Measurements from ENCODE around the gene FOXJ1. TPM values are rescaled to one million over a fixed set of nuclear protein-coding genes. Genes with fewer than 3 reads are reported as not detected.
A peak's percentile ranks its signal among the peaks of the same experiment; 100 is the strongest.

FOXJ1 gene
- total RNA-seq, 4 donors from 2014 or later = 0.19 to 0.57 TPM; not detected in 2

DNA sequence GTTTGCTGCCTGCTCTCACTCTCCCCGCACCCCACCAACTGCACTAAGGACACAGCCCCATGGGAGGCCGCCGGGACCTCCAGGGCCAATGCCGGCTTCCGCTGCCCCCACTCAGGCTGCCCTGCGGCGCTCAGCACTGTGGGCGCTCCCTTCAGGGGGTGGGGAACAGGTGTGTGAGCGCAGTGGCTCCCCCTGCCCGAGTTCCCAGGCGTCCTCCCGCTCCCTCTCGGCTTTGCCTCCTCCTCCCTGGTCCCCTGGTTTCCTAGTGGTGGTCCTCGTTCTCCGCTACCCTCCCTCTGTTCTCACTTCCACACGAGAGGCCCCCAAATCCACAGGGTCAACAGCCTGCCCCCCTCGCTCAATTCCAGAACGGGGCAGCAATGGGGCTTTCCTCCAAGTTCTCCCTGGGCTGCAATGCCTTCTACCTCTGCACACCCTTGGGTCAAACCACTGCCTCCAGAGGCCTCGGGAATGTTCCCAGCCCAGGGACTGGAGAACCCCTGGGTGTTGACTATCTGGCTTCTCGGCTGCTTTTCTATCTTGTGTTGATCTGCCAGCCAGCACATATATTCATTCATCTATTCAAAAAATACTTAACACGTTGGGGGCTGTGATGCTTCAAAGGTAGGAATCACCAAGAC lies 9.9 kb downstream of the FOXJ1 start:
- Histone ChIP-seq H3K4me1 (peaks cover 13 to 58% (median 18%) of the 10 kb centered on the region in 3 donors), H3K27me3 (peaks cover 0 to 55% (median 0%) of the 10 kb centered on the region in 4 donors), H3K27ac (peak overlapping the region in 2 of 4 donors; percentile 55 to 82), H3K4me3 (no peak overlapping the region), H3K36me3 (no peaks in the 10 kb centered on the region), H3K9me3 (no peaks in the 10 kb centered on the region)
- intact Hi-C loops (cut with DNase I) = no loop called here
- 74 to 82% methylated on average over 19 of the region's 21 CpGs for WGBS, 2 donors
- no peak for DNase-seq
- TF ChIP-seq POLR2A (IDR thresholded peaks at IDR 0.05) = no peak
- TF ChIP-seq, protein P1, sequence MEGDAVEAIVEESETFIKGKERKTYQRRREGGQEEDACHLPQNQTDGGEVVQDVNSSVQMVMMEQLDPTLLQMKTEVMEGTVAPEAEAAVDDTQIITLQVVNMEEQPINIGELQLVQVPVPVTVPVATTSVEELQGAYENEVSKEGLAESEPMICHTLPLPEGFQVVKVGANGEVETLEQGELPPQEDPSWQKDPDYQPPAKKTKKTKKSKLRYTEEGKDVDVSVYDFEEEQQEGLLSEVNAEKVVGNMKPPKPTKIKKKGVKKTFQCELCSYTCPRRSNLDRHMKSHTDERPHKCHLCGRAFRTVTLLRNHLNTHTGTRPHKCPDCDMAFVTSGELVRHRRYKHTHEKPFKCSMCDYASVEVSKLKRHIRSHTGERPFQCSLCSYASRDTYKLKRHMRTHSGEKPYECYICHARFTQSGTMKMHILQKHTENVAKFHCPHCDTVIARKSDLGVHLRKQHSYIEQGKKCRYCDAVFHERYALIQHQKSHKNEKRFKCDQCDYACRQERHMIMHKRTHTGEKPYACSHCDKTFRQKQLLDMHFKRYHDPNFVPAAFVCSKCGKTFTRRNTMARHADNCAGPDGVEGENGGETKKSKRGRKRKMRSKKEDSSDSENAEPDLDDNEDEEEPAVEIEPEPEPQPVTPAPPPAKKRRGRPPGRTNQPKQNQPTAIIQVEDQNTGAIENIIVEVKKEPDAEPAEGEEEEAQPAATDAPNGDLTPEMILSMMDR (IDR thresholded peaks at IDR 0.05) = no peak

DNA sequence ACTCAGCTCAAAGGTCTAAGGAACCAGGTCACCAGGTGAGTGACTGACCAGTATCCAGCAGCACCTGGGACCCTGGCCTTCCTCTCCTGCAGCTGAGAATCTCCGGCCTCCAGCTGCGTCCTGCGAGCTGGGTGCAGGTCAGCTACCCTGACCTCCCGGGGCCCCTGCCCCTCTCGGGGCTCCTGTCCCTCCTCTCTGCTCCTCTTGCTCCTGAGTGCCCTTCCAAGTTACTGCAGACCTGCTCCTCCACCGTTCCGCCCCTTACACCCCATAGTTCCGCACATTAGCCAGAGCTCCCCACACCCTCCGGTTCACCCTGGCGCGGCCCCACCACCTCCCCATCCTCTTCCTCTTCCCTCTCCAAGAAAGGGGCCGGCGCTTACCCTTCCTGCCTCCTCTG lies 10.6 kb downstream of the FOXJ1 start:
- no peak for DNase-seq
- H3K27me3 ChIP-seq = peaks cover 0 to 48% (median 0%) of the 10 kb centered on the region in 4 donors
- TF ChIP-seq, protein P1 (IDR thresholded peaks at IDR 0.05) = no peak
- no peak for TF ChIP-seq POLR2A (IDR thresholded peaks at IDR 0.05)

DNA sequence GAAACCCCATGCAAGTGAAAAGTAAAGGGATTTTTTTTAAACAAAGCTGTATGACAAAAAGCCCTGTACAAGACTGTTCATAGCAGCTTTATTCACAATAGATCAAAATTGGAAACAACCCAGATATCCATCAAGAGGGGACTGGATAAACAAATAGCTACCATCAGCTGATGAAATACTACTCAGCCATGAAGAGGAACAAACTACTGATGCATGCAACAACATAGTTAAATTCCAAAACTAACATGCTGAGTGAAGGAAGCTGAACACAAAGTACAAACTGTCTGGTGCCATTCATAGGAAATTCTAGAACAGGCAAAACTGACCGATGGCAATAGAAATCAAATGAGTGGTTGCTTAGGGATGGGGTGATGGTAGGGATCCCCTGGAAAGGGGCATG lies 15.1 kb downstream of the FOXJ1 start:
- Histone ChIP-seq H3K27ac (no peak overlapping the region), H3K9me3 (no peaks in the 10 kb centered on the region), H3K4me1 (peaks cover 6 to 27% (median 10%) of the 10 kb centered on the region in 3 donors), H3K27me3 (peaks cover 0 to 4% (median 0%) of the 10 kb centered on the region in 4 donors), H3K4me3 (no peak overlapping the region), H3K36me3 (no peaks in the 10 kb centered on the region)
- no peak for TF ChIP-seq POLR2A (IDR thresholded peaks at IDR 0.05)
- TF ChIP-seq, protein P1 (IDR thresholded peaks at IDR 0.05) = no peak
- intact Hi-C loops (cut with DNase I) = no loop called here
- WGBS, 2 donors = 95 to 100% methylated on average over 1 of the region's 1 CpG
- DNase-seq = no peak

More for the DNA sequence above, 10.6 kb downstream of the FOXJ1 start:
- Histone ChIP-seq H3K4me1 (peaks cover 13 to 52% (median 18%) of the 10 kb centered on the region in 3 donors), H3K36me3 (no peaks in the 10 kb centered on the region), H3K9me3 (no peaks in the 10 kb centered on the region), H3K27ac (no peak overlapping the region), H3K4me3 (no peak overlapping the region)
- WGBS, 2 donors = 70 to 85% methylated on average over 7 to 12 of the region's 13 CpGs
- intact Hi-C loops (cut with DNase I) = no loop called here

DNA sequence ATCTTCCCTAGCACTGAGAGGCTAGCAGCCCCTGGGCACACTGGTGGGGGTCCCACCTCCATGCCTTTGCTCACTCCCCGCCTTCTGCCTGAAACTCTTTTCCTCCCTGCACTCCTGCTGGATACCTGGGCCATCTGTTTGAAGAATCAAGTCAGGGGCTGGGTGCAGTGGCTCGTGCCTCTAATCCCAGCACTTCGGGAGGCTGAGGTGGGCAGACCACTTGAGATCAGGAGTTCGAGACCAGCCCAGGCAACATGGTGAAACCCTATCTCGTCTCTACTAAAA lies 15.7 kb downstream of the FOXJ1 start:
- no peak for TF ChIP-seq POLR2A (IDR thresholded peaks at IDR 0.05)
- DNase-seq = no peak
- Histone ChIP-seq H3K4me1 (peaks cover 6 to 25% (median 10%) of the 10 kb centered on the region in 3 donors), H3K4me3 (no peak overlapping the region), H3K27ac (no peak overlapping the region), H3K36me3 (no peaks in the 10 kb centered on the region), H3K9me3 (no peaks in the 10 kb centered on the region), H3K27me3 (no peaks in the 10 kb centered on the region)
- WGBS, 2 donors = 91 to 94% methylated on average over 3 to 5 of the region's 5 CpGs
- intact Hi-C loops (cut with DNase I) = no loop called here

DNA sequence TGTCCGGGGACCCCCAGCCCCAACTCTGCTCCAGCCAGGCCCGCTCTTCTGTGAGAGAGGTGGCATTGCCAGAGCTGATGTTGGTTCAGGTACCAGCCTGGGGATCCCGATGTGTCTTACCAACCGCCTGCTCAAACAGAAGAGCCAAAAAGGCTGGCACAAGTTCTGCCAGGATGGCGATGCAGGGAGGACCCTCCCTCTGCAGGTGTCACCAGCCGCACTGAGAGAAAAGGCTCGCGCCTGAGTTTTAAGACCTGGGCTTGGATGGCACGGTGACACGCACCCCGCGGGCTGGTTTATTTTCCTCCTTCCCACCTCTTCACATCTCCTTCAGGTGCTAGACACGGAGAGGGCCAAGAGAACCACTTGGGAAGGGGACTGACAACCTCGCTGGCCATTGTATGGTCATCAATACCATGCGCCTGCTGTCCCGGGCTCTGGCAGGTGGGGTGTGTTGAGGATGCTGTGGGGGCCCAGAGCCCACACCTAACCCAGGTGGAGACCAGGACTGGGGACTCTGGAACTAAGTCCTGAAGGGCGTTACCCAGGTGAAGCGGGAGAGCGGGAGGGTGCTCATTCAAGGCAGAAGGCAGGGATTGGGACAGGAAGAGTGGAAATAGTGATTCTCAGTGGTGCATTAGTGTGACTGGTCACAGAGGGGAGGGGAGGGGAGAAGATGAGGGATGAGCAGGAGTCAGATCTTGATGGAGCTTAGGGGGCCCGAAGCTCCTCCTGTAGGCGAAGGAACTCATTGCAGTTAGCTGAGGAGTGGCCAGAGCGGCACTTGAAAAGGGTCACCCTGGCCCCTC lies 16.3 kb downstream of the FOXJ1 start:
- TF ChIP-seq, protein P1 (IDR thresholded peaks at IDR 0.05) = peak in 1 of 6 experiments; percentile 18
- no peak for TF ChIP-seq POLR2A (IDR thresholded peaks at IDR 0.05)
- H3K27ac ChIP-seq = no peak overlapping the region
- intact Hi-C loops (cut with DNase I) = loop anchor here (5.0 kb wide), 1 partner anchor 58 kb away; no protein-coding TSS in a partner anchor
- 84 to 85% methylated on average over 15 to 16 of the region's 22 CpGs for WGBS, 2 donors
- no peak overlapping the region for H3K4me3 ChIP-seq
- no peaks in the 10 kb centered on the region for H3K27me3 ChIP-seq
- DNase-seq = no peak
- H3K36me3 ChIP-seq = no peaks in the 10 kb centered on the region
- no peaks in the 10 kb centered on the region for H3K9me3 ChIP-seq
- H3K4me1 ChIP-seq = peaks cover 6 to 20% (median 10%) of the 10 kb centered on the region in 3 donors
